Heart left ventricle (tissue), 16 donors: ENCODE results near the gene CYP26A1. TPM values are rescaled to one million over a fixed set of nuclear protein-coding genes. Genes with fewer than 3 reads are reported as not detected.

Experiments
- ATAC-seq, 4 donors: fragments of 200-7000 bp; cut with Tn5 transposase; one replicate each; pipeline ENCODE4 v1.9.1; 2020 to 2022; ENCODE audit warnings: moderate library complexity in 4 of 4, mild to moderate bottlenecking in 3 of 4, moderate number of reproducible peaks in 1 of 4
- DNase-seq, 5 donors: peaks; one replicate each; pipeline ENCODE4 v3.0.0-alpha.2; 2020
- H3K27ac ChIP-seq, 12 donors: fragments of 200-600 bp; sonication (generic) in 4 of 12; one replicate each; pipeline versions ENCODE4 v1.5.0 to v1.8.0; 2016 to 2022; ENCODE audit warnings: mild to moderate bottlenecking in 2 of 12
- H3K27me3 ChIP-seq, 9 donors: fragments of 200-600 bp; sonication (generic) in 2 of 9; one replicate each; pipeline versions ENCODE4 v1.5.1 to v1.8.0; 2016 to 2022; ENCODE audit warnings: mild to moderate bottlenecking in 3 of 9
- H3K36me3 ChIP-seq, 9 donors: fragments of 200-600 bp; sonication (generic) in 2 of 9; one replicate each; pipeline versions ENCODE4 v1.5.0 to v1.8.0; 2018 to 2022; ENCODE audit warnings: mild to moderate bottlenecking in 2 of 9
- H3K4me1 ChIP-seq, 12 donors: fragments of 200-600 bp; sonication (generic) in 4 of 12; one replicate each; pipeline versions ENCODE4 v1.5.0 to v1.8.0; 2016 to 2022; ENCODE audit warnings: mild to moderate bottlenecking in 3 of 12
- H3K4me3 ChIP-seq, 12 donors: fragments of 200-600 bp; sonication (generic) in 4 of 12; one replicate each; pipeline versions ENCODE4 v1.5.0 to v1.8.0; 2017 to 2022; ENCODE audit warnings: mild to moderate bottlenecking in 9 of 12, moderate library complexity in 4 of 12
- H3K9me3 ChIP-seq, 12 donors: fragments of 200-600 bp; sonication (generic) in 4 of 12; one replicate each; pipeline versions ENCODE4 v1.5.0 to v1.8.0; 2016 to 2022; ENCODE audit warnings: mild to moderate bottlenecking in 1 of 12
- POLR2A ChIP-seq, 2 donors: fragments of 450-650 bp; IDR thresholded peaks; one replicate each; pipeline ENCODE4 v1.6.1; 2017; ENCODE audit warnings: antibody characterized with exemption in 2 of 2, mild to moderate bottlenecking in 2 of 2, moderate library complexity in 2 of 2
- WGBS, 4 donors: extraction: QIAGEN DNeasy Blood & Tissue Kit in 2 of 4; methylation state at CpG; one replicate each; pipeline versions ENCODE4 v1.1.5 to v1.1.7; 2013 to 2018; 5-methylcytosine and 5-hydroxymethylcytosine counted together
- intact Hi-C, 10 donors: fragments of 100-400 bp; cut with DNase I; formaldehyde crosslinking; loops; one replicate each; pipeline versions ENCODE4 v1.11.1 to v1.14.2; 2022
- polyA plus RNA-seq, 2 donors: library from polyadenylated mRNA; stranded (reverse); fragments of 200-250 nt; gene quantifications; one replicate each; pipeline ENCODE4 v1.2.3, GENCODE V29; 2013
- total RNA-seq, 9 donors: library from RNA; depleted of rRNA in 2 of 9; stranded (reverse); fragments of >200 nt in 2 of 9; fragmentation: NEBNext Ultra II Directional in 3 of 9; extraction: Animal tissue kit (Norgen Biotek cat#: 25700) in 3 of 9; gene quantifications; one replicate each; pipeline versions ENCODE4 v1.1.0 to v1.2.4, GENCODE V29; 2016 to 2023
- TF ChIP-seq, protein P1 (sequence below), 12 donors: fragments of 200-600 bp; sonication (generic) in 4 of 12; IDR thresholded peaks; one replicate each; pipeline versions ENCODE4 v1.5.0 to v1.8.0; 2018 to 2022; ENCODE audit warnings: antibody characterized with exemption in 12 of 12, mild to moderate bottlenecking in 5 of 12
- donor health status: ischemic (EF 13 %, LVEDD 7.1; RV severe dilation, severe dysfunction).
- donor health status: healthy with polysubstance abuse.
- donor health status: DM: no; HTN: yes; CAD: no.
- donor health status: DM: no; HTN: no; CAD: no.
- donor health status: ischemic (EF 25% LVEDD 6.9; RV normal size, moderate dysfunction).
- donor health status: ischemic (EF 25% LVEDD 5.7; RV mildly dilated, moderate dysfunction).
- donor health status: healthy.
- donor health status: DM: yes; HTN: yes; CAD: no.
- donor health status: ischemic (EF 35%, LVEDD 5.7; RV mildly dilated, moderate dysfunction).
- donor health status: nonischemic (EF 11% LVEDD 7.7; RV severe dilation, severe dysfunction).
- donor health status: DM: yes; HTN: yes; CAD: no.
- donor health status: PGD.
- donor health status: ischemic (EF 29% LVEDD 5.4; RV normal size, mild dysfunction).
- donor health status: nonischemic (EF 23%, LVEDD 6.1; RV moderate dilation, normal function).

The CYP26A1 gene
- total and polyA plus RNA-seq, 11 donors: not detected

DNA sequence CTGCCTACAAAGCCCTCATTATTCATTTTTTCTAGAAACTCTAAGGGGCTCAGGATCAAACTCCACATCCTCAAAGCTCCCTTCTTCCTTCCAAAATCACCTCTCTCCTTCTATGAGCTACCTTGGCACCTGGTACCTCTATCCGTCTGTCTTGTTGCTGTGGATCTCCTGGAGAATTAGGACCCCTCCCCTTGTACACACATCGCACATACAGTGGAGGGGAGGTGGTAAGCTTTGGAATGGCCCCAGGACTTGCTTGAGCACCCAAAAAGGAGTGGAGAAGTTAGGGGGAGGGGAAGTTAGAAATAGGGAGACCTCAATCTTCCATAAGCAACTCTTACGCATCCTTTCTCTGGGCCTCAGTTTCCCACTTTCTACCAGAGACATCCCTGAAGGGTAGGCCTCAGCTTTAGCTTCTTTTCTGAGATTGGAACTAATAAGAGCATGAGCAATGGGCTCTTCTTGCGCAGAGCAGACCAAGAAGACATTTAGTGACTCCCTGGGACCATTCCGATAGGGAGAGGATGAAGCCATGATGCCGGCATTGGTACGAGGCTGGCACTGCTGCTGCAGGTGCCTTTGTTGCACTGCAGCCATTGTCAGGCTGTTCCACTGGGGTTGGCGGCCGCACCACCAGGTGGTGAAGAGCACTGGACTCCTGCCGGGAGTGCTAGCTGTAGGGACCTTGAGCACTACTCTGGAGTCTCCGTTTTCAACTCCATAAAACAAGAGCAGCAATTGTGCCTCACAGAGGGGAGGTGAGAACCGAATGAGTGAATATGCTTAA lies 8.6 kb upstream of the CYP26A1 start:
- H3K9me3 ChIP-seq: no peaks in the 10 kb centered on the region
- ATAC-seq: no peak
- intact Hi-C loops: loop anchor here in 1 of 10 donors (10.0 kb wide), 1 partner anchor 450 kb away; no protein-coding TSS in a partner anchor
- no peaks in the 10 kb centered on the region for H3K36me3 ChIP-seq
- H3K27ac ChIP-seq: no peak overlapping the region
- peaks cover 4 to 52% (median 24%) of the 10 kb centered on the region in 12 donors for H3K4me1 ChIP-seq
- H3K4me3 ChIP-seq: no peak overlapping the region
- peaks cover 38 to 100% (median 88%) of the 10 kb centered on the region in 9 donors for H3K27me3 ChIP-seq
- TF ChIP-seq POLR2A (IDR thresholded peaks at IDR 0.05): no peak
- TF ChIP-seq, protein P1, sequence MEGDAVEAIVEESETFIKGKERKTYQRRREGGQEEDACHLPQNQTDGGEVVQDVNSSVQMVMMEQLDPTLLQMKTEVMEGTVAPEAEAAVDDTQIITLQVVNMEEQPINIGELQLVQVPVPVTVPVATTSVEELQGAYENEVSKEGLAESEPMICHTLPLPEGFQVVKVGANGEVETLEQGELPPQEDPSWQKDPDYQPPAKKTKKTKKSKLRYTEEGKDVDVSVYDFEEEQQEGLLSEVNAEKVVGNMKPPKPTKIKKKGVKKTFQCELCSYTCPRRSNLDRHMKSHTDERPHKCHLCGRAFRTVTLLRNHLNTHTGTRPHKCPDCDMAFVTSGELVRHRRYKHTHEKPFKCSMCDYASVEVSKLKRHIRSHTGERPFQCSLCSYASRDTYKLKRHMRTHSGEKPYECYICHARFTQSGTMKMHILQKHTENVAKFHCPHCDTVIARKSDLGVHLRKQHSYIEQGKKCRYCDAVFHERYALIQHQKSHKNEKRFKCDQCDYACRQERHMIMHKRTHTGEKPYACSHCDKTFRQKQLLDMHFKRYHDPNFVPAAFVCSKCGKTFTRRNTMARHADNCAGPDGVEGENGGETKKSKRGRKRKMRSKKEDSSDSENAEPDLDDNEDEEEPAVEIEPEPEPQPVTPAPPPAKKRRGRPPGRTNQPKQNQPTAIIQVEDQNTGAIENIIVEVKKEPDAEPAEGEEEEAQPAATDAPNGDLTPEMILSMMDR (IDR thresholded peaks at IDR 0.05): no peak
- DNase-seq: no peak
- WGBS, 4 donors: 61 to 76% (median 67%) methylated on average over 12 of the region's 12 CpGs

DNA sequence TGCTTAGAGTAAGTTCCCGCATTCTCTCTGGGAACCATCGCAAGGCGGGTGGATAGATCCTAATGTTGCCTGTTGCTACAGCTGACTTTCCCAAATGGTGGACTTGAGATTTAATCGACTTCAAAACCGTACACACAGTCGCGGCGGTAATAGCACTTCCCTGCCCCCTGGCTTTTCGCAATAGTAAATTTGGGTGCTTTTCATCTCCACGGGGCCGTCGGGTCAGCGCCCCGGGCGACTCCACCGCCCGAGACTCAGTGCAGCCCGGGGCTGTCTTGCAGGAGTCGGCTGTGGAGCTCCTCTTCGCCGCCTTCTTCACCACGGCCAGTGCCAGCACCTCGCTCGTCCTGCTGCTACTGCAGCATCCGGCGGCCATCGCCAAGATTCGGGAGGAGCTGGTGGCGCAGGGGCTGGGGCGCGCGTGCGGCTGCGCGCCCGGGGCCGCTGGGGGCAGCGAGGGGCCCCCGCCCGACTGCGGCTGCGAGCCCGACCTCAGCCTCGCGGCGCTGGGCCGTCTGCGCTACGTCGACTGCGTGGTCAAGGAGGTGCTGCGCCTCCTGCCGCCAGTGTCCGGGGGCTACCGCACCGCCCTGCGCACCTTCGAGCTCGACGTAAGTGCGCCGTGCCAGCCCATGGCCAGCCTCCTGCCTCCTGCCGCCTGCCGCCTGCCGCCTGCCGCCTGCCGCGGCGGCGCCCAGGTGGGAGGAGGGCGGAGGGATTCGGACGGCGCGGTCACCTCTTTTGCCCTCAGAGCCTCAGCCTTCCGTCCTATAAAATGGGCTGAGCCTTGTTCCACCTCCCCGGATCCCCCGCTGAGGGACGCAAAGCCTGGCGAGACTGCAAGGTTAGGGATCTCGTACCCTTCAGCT lies 7.8 kb upstream of the CYP26A1 start:
- H3K27me3 ChIP-seq: peaks cover 32 to 100% (median 85%) of the 10 kb centered on the region in 9 donors
- H3K9me3 ChIP-seq: no peaks in the 10 kb centered on the region
- intact Hi-C loops: loop anchor here in 1 of 10 donors (10.0 kb wide), 1 partner anchor 449 kb away; no protein-coding TSS in a partner anchor
- ATAC-seq (no peak), DNase-seq (no peak)
- TF ChIP-seq POLR2A (IDR thresholded peaks at IDR 0.05): no peak
- TF ChIP-seq, protein P1 (IDR thresholded peaks at IDR 0.05): no peak
- WGBS, 4 donors: 3 to 10% (median 6%) methylated on average over 22 to 81 of the region's 81 CpGs
- peak overlapping the region in 1 of 12 donors; percentile 25 for H3K4me3 ChIP-seq
- no peak overlapping the region for H3K27ac ChIP-seq
- no peaks in the 10 kb centered on the region for H3K36me3 ChIP-seq
- H3K4me1 ChIP-seq: peaks cover 4 to 44% (median 22%) of the 10 kb centered on the region in 12 donors

DNA sequence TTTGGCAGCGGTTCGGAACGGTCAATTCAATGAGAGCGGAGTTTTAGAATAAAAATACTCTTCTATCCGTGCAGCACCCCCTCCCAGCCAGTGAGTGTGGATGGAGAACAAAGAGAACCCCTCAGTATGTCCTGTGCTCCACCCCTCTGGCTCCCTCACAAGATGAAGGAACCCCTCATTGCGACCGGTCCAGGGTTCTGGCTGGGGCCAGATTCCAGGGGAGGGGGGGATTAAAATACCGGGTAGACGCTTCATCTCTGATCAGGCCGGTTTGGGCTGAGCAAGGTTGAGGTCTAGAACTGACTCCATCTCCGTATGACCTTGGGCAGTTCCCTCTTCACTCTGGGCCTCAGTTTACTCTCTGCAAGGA lies 7.2 kb upstream of the CYP26A1 start:
- no peak for ATAC-seq
- H3K27me3 ChIP-seq: peaks cover 30 to 98% (median 82%) of the 10 kb centered on the region in 9 donors
- 6 to 17% (median 14%) methylated on average over 8 to 11 of the region's 11 CpGs for WGBS, 4 donors
- no peaks in the 10 kb centered on the region for H3K9me3 ChIP-seq
- no peaks in the 10 kb centered on the region for H3K36me3 ChIP-seq
- no peak for DNase-seq
- no peak overlapping the region for H3K4me3 ChIP-seq
- TF ChIP-seq, protein P1 (IDR thresholded peaks at IDR 0.05): no peak
- TF ChIP-seq POLR2A (IDR thresholded peaks at IDR 0.05): no peak
- H3K4me1 ChIP-seq: peaks cover 4 to 38% (median 19%) of the 10 kb centered on the region in 12 donors
- intact Hi-C loops: loop anchor here in 1 of 10 donors (10.0 kb wide), 1 partner anchor 448 kb away; no protein-coding TSS in a partner anchor
- no peak overlapping the region for H3K27ac ChIP-seq
